SKM-1 (cell line): ENCODE measurements around the gene CHMP4A.

Experiments
- DNase-seq: peaks from one replicate; lab custom pipeline; 2025; ENCODE audit not compliant: unreplicated experiment; lab: John Stamatoyannopoulos, UW

Gene CHMP4A

DNA sequence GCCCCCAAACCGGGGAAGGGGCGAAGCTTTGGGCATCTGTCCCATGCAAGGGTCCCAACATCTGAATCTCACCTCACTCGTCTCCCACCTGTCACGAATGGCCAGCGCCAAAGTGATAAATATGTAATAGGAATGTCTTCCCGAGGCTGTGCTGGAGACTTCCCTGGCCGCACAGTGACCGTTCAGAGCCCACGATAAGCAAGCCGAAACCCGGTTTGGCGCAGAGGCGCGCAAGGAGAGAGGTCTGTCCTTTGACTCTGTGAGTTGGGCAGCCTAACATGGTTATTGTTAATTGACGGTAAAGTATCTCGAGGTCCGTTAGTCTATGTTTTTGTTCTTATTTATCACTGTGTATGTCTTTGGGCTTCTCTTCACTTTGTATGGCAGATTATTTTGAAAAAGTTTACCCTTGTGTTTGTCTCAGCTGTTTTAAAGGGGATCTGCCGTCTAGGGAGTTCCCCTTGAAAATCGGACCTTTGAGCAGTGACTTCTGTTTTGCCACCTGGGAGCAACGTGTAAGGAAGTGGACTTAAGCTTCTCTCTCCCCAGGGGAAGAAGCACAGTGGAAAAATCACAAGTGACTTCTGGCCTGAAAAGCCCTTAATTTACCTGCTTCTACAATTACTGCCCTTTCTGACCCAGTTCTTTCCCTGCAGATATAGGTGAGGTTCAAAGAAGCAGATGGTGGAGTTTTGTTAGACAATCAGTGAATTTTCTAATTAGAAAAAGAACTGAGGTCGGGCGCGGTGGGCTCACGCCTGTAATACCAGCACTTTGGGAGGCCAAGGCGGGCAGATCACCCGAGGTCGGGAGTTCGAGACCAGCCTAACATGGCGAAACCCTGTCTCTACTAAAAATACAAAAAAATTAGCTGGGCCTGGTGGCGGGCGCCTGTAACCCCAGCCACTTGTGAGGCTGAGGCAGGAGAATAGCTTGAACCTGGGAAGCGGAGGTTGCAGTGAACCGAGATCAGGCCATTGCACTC lies 16.9 kb downstream of the CHMP4A start:
- no peak for DNase-seq

DNA sequence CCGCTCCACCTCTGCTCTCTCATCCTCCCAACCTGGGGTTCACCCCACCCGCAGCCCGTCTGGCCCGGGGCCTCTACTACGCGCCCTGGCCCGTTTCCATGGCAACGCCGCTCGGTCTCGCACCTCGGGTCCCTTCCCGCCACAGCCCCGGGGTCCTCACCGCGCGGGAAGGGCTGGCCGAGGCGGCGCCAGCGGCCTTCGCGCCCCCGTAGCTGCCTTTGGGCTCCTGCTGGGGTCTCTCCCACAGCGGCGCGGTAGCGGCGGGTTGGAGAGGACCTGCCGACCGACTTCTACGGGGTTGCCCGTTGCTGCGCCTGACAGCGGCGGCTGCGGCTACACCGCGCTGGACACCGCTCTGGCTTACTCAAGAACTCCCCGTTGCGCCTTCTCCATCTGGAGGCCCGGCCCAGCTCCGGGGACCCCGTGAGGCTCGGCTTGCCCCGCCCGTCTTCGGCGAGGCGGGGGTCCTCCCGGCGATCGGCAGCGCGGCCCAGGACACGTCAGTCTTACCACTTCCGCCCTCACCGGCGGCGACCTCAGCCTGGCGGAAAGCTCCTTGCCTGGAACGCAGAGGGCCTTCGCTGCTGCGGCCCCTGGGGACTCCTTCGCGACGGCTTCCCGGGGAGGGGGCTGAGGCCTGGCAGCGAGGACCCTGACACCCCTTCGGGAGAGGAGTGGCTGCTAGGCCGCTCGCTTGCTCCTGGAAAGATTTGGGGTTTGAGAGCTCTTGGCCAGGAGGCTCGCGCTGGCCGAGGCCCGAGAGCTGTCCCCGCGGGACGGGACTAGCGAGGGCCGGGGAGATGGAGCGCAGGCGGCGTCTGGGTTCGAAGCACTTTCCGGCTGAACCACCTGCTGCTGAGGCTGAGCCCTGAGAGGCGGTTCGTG lies 17.9 kb downstream of the CHMP4A start, which contains the start of gene TM9SF1:
TM9SF1 (minus strand) TSS at position 256 of the 885 bp plus-strand sequence. CDS start 422 bp downstream, outside the sequence.
- peak; percentile 1 for DNase-seq

- DNase-seq, result no peak
Observed at GRCh38 chr14:24194873-24195185, 18.5 kb downstream of the CHMP4A start.

GRCh38 chr14:24194186-24194872 lies 19.0 kb downstream of the CHMP4A start:
- DNase-seq, result no peak

DNA sequence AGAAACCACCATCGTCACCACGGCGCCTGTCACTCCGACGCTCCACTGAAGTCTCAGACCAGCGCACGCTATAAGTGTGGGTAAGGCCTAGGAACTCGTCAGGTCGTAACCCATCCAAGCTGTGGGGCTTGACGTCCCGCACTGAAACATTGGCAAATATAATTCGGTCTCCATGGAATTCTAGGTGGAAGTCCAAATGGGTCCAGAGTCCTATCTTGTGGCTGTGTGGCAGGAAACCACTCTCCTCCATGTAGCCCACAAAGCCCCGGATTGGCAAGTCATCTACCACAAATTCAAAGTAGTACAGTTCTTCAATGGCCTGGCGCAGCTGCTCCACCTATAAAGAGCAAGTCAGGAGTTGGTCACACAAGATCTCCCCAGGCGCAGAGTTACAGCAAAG lies 20.4 kb downstream of the CHMP4A start:
- no peak for DNase-seq

- no peak for DNase-seq
Observed at GRCh38 chr14:24190416-24190815, 22.9 kb downstream of the CHMP4A start.

- DNase-seq, result no peak
Observed at GRCh38 chr14:24189460-24189859, 23.8 kb downstream of the CHMP4A start.

GRCh38 chr14:24189059-24189375 lies 24.3 kb downstream of the CHMP4A start:
- no peak for DNase-seq

DNA sequence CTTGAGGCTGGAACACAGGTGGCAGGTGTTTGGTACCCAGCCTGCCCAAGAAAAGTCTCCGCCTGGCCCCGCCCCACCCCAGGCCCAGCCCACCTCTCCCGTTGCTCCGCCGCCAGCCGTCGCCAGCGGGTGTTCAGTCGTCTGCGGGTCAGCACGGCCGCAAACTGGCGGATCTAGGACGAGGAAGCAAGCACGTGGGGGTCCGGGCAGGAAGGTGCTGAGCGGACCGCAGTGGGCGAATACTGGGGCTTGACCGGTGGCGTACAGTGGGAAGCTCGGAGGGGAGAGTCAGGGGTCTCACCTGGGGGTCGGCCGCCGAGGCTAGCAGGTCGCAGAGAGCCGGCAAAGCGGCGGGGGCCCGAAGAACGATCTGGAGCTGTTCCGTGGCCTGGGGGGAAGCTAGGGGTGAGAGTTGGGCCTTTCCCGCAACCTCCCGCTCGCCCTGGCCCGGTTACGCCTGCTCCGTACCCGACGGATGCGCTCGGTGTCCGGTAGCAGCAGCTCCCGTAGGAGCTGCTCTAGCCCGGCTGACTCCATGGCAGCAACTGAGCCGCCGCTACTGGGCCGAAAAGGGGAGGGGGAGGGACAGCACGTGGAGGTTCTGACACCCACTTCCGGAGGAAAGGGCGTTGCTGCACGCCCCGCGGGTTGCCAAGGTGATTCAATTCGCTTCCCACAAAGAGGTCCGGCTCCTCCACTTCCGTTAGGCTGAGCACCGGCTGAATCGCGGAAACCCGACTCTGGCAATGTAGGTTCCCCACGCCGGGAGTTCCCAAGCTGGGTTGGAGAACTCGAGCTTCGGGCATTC lies 24.8 kb downstream of the CHMP4A start, which contains the start of gene IPO4:
IPO4 (minus strand) TSS at position 566 of the 808 bp plus-strand sequence; CDS start at position 537, 29 bp downstream.
- DNase-seq, result peak; percentile 67

DNA sequence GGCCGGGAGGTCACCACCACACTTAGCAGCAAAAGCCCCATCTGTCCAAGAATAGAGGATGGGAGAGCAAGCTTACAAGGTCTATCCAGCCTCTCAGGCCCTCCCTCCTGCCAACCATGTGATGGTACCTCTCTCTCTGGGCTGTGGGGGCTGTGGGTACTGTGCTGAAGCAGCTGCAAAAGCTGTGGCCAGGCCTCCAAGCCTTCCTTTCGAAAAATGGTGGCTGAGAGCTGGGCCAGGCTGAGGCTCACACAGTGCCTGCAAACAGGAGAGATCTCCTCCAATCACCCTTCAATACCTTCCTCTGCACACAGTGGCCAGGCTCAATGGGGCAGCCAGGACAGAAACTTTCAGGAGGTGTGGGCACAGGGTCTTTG lies 25.8 kb downstream of the CHMP4A start:
- no peak for DNase-seq

- no peak for DNase-seq
Observed at GRCh38 chr14:24186831-24187538, 26.3 kb downstream of the CHMP4A start.

DNA sequence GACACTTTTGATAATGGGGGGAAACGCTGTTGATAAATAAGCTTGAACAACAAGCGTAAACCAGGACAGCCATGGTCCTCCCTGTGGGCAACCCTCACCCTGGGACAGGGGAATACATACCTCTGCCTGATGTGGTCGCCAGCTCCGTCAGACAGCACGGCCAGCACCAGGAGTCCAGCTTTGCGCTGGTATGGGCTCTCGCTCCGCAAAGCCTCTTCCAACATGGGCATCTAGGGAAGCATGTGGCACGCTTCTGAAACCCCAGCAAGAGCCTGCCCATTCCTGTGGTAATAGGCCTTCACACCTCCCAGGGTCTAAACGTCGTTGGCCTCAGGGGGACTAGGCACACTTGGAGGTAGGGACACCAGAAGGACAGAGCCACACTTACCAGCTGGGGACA lies 27.5 kb downstream of the CHMP4A start:
- DNase-seq, result no peak

DNA sequence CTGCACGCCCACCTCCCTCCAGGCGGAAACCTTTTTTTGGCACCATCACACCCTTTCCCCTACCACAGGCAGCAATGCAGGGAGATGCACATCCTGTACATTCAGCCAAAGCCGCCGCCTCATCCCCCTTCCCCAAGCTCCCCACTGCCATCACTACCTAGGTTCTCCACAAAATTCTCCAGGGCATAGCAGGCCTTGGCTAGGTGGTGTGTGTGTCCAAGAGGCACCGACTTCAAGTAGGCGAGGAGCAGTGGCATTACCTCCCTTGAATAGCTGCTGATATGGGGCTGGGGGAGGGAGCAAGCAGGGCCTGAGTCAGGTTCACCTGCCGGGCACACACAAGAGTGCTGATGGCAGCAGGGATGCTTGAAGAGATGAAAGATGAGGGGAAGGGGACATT lies 28.3 kb downstream of the CHMP4A start:
- no peak for DNase-seq

- no peak for DNase-seq
Observed at GRCh38 chr14:24184104-24184970, 29.0 kb downstream of the CHMP4A start.

DNA sequence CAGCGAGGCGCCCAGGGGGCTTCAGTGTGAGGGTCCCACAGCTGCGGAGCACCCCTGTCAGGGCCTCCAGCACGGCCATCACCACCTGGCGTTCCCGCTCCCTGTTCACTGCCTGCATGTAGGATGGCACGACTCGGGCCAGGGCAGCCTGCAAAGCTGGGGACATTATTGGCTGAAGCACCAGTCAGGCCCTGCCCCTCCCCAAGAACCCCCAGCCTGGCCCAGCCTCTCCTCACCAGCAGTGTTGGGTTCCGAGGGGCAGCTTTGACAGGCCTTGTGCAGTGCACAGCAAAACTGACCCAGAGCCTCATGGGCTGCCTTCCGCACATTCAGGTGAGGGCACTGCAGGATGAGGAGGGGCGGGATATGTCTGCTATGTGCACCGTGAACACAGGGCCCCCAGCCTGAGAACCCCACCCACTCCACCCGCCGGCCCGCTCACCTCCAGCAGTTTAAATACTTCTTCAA lies 30.2 kb downstream of the CHMP4A start:
- DNase-seq, result no peak

GRCh38 chr14:24182110-24182882 lies 31.0 kb downstream of the CHMP4A start:
- DNase-seq, result no peak

GRCh38 chr14:24181371-24182077 lies 31.8 kb downstream of the CHMP4A start:
- no peak for DNase-seq
